ENCODE results near the gene DRC7. TPM values are rescaled to one million over a fixed set of nuclear protein-coding genes. Genes with fewer than 3 reads are reported as not detected.

DRC7 gene
- total and polyA plus RNA-seq, 2 donors: 0.32 to 0.33 TPM

DNA sequence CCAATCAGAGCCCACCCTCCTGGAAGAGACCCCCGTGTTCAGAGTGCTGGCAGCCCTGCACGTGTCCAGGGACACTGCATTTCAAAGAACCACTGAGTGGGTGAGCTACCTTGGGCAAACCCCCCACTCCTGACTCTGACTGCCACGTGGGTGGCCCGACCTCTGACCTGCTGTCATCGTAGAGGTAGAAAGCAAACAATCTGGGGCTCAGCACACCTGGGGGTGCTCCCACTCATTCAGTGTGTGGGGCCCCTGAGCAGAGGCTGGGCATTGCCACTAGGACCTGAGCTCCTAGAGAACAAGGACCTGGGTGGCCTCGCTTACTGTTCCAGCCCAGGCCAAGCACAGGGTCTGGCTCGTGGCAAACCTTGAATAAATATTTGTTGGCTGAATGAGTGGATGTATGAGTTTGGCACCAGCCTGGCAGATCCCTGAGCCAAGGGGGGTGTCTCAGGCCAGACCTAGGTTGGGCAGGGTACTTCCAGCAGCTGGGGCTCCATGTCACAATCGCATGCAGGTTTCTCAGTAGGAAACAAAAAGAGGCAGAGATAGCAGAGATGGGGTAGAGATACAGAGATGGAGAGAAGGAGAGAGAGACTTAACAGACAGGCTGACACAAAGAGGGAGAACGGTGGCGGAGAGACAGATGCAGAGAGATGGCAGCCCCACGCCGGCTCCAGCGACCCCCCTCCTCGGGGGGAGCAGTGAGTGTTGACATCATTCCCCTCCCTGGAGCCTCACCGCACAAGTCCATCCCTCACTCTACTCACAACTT is 5.4 kb upstream of the DRC7 start:
- no peaks in the 10 kb centered on the region for H3K27me3 ChIP-seq (ENCODE audit: control insufficient read depth in 2 of 2, insufficient read depth in 1 of 2, low read length in 1 of 2)
- peak overlapping the region; percentile 61 to 94 for H3K27ac ChIP-seq (ENCODE audit: low read depth in 1 of 2, low read length in 1 of 2)
- peak overlapping the region; percentile 15 to 42 for H3K4me3 ChIP-seq (ENCODE audit: low read length in 2 of 2)
- peak in 4 of 9 donors; percentile 4 to 29 (median 16) for DNase-seq (ENCODE audit: low read depth in 6 of 9, low spot score in 9 of 9)
- no peaks in the 10 kb centered on the region for H3K36me3 ChIP-seq (ENCODE audit: control insufficient read depth in 2 of 2, insufficient read depth in 2 of 2, low read length in 1 of 2)
- H3K9me3 ChIP-seq (ENCODE audit: control insufficient read depth in 2 of 2, insufficient read depth in 1 of 2, low read length in 1 of 2): peaks cover 0 to 10% of the 10 kb centered on the region in 2 donors
- WGBS: 21% methylated on average over 15 of the region's 15 CpGs
- peaks cover 11 to 35% of the 10 kb centered on the region in 2 donors for H3K4me1 ChIP-seq (ENCODE audit: control insufficient read depth in 2 of 2, insufficient read depth in 2 of 2, low read length in 2 of 2)

DNA sequence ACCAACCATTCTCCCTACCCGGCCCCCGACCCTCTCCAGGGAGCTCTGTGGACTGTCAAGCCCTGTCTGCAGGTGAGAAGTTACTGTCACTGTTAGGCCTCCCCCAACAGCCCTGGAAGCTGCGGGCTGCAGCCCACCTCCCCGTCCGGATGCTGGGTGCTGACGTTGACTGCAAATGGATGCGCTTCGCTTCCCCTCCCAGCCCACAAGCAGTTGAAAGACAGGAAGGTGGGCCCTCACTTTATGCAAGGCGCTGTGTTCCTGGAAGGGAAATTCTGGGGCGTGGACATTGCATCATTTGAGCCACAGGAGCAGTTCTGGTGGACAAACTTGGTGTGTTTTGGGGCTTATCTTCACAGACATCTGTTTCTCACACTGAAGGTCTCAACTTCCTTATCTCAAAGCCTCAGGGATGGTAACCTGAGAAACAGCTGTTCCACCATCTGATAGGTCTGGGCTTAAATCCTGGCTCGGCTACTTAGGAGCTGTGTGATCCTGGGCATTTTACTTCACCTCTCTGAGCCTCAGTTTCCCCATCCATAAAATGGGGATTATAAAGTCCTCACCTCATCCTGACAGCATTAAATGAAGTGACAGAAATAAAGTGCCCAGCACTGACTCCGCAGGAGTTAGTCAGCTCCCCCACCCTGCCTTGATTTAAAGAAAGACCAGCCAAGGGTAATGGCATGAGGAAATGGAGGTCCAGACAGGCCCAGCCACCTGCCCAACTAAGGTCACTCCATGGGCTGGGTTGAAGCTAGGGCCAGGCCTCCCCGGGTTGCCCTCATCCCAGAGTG is 4.6 kb upstream of the DRC7 start:
- Histone ChIP-seq H3K9me3 (ENCODE audit: control insufficient read depth in 2 of 2, insufficient read depth in 1 of 2, low read length in 1 of 2) (peaks cover 0 to 10% of the 10 kb centered on the region in 2 donors), H3K27ac (ENCODE audit: low read depth in 1 of 2, low read length in 1 of 2) (peak overlapping the region; percentile 84 to 94), H3K4me3 (ENCODE audit: low read length in 2 of 2) (peak overlapping the region; percentile 15 to 42), H3K4me1 (ENCODE audit: control insufficient read depth in 2 of 2, insufficient read depth in 2 of 2, low read length in 2 of 2) (peaks cover 14 to 43% of the 10 kb centered on the region in 2 donors), H3K27me3 (ENCODE audit: control insufficient read depth in 2 of 2, insufficient read depth in 1 of 2, low read length in 1 of 2) (no peaks in the 10 kb centered on the region), H3K36me3 (ENCODE audit: control insufficient read depth in 2 of 2, insufficient read depth in 2 of 2, low read length in 1 of 2) (no peaks in the 10 kb centered on the region)
- 14% methylated on average over 13 of the region's 13 CpGs for WGBS
- peak; percentile 55 to 92 (median 76) for DNase-seq (ENCODE audit: low read depth in 6 of 9, low spot score in 9 of 9)

DNA sequence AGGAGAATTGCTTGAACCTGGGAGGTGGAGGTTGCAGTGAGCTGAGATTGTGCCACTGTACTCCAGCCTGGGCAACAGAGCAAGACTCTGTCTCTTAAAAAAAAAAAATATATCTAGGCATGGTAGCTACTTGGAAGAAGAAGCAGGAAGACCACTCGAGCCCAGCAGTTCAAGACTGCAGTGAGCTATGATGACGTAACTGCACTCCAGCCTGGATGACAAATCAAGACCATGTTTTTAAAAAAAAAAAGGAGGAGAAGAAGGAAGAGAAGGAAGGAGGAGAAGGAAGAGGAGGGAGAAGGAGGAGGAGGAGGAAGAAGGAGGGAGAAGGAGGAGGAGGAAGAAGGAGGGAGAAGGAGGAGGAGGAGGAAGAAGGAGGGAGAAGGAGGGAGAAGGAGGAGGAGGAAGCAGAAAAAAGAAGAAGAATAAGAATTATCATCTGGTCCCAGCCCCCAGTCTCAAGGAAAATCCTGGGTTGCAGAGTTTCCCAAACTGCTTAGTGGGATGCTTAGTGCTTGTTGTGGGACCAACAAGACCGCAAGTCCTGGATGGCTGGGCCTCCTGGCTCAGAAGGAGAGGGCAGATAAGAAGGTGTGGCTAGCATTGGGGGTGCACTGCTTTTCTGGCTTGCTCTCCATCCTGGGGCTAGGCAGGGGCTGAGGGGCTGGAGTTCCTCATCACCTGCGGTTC is 3.7 kb upstream of the DRC7 start:
- WGBS: 82% methylated on average over 4 of the region's 4 CpGs
- peaks cover 0 to 5% of the 10 kb centered on the region in 2 donors for H3K9me3 ChIP-seq (ENCODE audit: control insufficient read depth in 2 of 2, insufficient read depth in 1 of 2, low read length in 1 of 2)
- H3K27ac ChIP-seq (ENCODE audit: low read depth in 1 of 2, low read length in 1 of 2): no peak overlapping the region
- no peaks in the 10 kb centered on the region for H3K27me3 ChIP-seq (ENCODE audit: control insufficient read depth in 2 of 2, insufficient read depth in 1 of 2, low read length in 1 of 2)
- H3K4me1 ChIP-seq (ENCODE audit: control insufficient read depth in 2 of 2, insufficient read depth in 2 of 2, low read length in 2 of 2): peaks cover 18 to 48% of the 10 kb centered on the region in 2 donors
- no peak overlapping the region for H3K4me3 ChIP-seq (ENCODE audit: low read length in 2 of 2)
- DNase-seq (ENCODE audit: low read depth in 6 of 9, low spot score in 9 of 9): no peak
- H3K36me3 ChIP-seq (ENCODE audit: control insufficient read depth in 2 of 2, insufficient read depth in 2 of 2, low read length in 1 of 2): no peaks in the 10 kb centered on the region

DNA sequence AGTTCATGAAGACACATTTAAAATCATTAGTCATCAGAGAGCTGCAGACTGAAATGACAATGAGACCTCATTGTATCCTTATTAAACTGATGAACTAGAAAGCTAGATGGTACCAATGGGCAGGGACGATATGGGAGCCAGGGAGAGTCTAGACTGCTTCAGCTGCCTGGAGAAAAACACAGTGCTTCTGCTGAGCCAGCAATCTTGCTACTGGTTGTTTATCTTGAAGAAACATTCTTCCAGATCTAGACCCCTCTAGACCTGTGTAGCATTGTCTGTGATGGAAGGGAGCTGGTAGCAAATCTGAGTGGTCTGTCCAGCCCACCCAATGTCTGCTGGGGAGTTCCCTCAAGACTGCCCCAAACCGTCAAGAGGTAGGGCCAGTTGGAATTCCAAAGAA is 2.0 kb upstream of the DRC7 start:
- no peak overlapping the region for H3K27ac ChIP-seq (ENCODE audit: low read depth in 1 of 2, low read length in 1 of 2)
- no peak overlapping the region for H3K4me3 ChIP-seq (ENCODE audit: low read length in 2 of 2)
- no peaks in the 10 kb centered on the region for H3K36me3 ChIP-seq (ENCODE audit: control insufficient read depth in 2 of 2, insufficient read depth in 2 of 2, low read length in 1 of 2)
- peaks cover 18 to 46% of the 10 kb centered on the region in 2 donors for H3K4me1 ChIP-seq (ENCODE audit: control insufficient read depth in 2 of 2, insufficient read depth in 2 of 2, low read length in 2 of 2)
- H3K9me3 ChIP-seq (ENCODE audit: control insufficient read depth in 2 of 2, insufficient read depth in 1 of 2, low read length in 1 of 2): peaks cover 0 to 5% of the 10 kb centered on the region in 2 donors
- DNase-seq (ENCODE audit: low read depth in 6 of 9, low spot score in 9 of 9): no peak
- 90% methylated on average over 2 of the region's 2 CpGs for WGBS
- no peaks in the 10 kb centered on the region for H3K27me3 ChIP-seq (ENCODE audit: control insufficient read depth in 2 of 2, insufficient read depth in 1 of 2, low read length in 1 of 2)

DNA sequence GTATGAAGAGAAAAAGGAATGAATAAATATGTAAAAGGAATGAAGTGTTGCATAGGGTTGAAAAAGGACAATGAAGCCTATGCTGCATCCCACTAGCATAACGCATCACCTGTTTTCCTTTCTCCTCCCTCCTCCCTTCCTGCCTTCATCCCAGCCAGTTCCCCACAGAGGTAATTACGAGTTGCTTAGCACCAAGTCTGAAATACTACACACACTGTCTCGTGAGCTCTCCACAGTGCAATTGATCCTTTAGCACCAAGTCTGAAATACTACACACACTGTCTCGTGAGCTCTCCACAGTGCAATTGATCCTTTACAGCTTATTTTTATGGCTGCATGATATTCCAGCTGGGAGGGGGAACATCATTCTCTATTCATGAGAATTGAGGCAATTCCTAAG is 1.1 kb upstream of the DRC7 start:
- DNase-seq (ENCODE audit: low read depth in 6 of 9, low spot score in 9 of 9): no peak
- Histone ChIP-seq H3K36me3 (ENCODE audit: control insufficient read depth in 2 of 2, insufficient read depth in 2 of 2, low read length in 1 of 2) (no peaks in the 10 kb centered on the region), H3K4me3 (ENCODE audit: low read length in 2 of 2) (no peak overlapping the region), H3K9me3 (ENCODE audit: control insufficient read depth in 2 of 2, insufficient read depth in 1 of 2, low read length in 1 of 2) (peaks cover 0 to 5% of the 10 kb centered on the region in 2 donors), H3K4me1 (ENCODE audit: control insufficient read depth in 2 of 2, insufficient read depth in 2 of 2, low read length in 2 of 2) (peaks cover 18 to 40% of the 10 kb centered on the region in 2 donors), H3K27ac (ENCODE audit: low read depth in 1 of 2, low read length in 1 of 2) (no peak overlapping the region), H3K27me3 (ENCODE audit: control insufficient read depth in 2 of 2, insufficient read depth in 1 of 2, low read length in 1 of 2) (no peaks in the 10 kb centered on the region)
- 92% methylated on average over 4 of the region's 4 CpGs for WGBS

DNA sequence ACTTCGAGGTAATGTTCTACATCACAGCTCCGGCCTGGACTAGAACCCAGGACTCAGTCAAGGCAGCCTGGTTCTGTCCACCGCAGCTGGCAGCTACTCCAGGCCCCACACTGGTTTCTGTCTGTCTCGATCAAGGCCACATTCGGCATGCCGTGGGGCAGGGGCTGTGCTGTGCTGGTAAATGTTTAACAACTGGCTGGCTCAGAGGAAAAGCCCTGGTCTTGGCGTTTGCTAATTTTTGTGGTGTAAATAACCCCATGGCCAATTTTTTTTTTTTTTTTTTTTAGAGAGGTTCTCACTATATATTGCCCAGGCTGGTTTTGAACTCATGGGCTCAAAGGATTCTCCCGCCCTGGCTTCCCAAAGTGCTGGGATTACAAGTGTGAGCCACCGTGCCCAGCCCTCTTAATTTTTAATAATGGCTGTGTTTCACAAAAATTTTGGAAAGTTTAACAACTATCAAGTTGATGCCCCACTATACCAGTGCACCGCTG is 328 bp upstream of the DRC7 start:
- no peak for DNase-seq (ENCODE audit: low read depth in 6 of 9, low spot score in 9 of 9)
- H3K4me3 ChIP-seq (ENCODE audit: low read length in 2 of 2): peak overlapping the region in 1 of 2 donors; percentile 49

DNA sequence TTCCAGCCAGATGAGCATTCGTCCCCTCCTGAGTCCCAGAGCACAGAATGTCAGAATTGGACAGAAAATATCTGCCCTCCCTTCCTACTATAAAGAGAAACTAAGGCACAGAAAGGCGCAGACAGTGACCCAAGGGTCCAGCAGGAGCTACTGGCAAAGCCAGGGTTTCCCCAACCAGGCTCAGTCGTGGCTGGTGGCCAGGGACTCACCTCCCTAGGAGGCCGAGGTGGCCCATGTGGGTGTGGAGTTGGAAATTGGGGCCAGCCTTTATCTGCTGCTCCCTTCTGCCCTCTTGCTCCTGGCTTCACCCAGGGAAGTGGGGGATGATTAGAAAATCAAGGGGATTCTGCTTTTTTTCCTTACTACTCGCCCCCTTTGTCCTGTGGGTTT is 1.1 kb downstream of the DRC7 start:
- Histone ChIP-seq H3K27ac (ENCODE audit: low read depth in 1 of 2, low read length in 1 of 2) (no peak overlapping the region), H3K4me1 (ENCODE audit: control insufficient read depth in 2 of 2, insufficient read depth in 2 of 2, low read length in 2 of 2) (peaks cover 7 to 19% of the 10 kb centered on the region in 2 donors), H3K27me3 (ENCODE audit: control insufficient read depth in 2 of 2, insufficient read depth in 1 of 2, low read length in 1 of 2) (no peaks in the 10 kb centered on the region), H3K9me3 (ENCODE audit: control insufficient read depth in 2 of 2, insufficient read depth in 1 of 2, low read length in 1 of 2) (no peaks in the 10 kb centered on the region), H3K36me3 (ENCODE audit: control insufficient read depth in 2 of 2, insufficient read depth in 2 of 2, low read length in 1 of 2) (no peaks in the 10 kb centered on the region), H3K4me3 (ENCODE audit: low read length in 2 of 2) (no peak overlapping the region)
- no peak for DNase-seq (ENCODE audit: low read depth in 6 of 9, low spot score in 9 of 9)
- 86% methylated on average over 5 of the region's 5 CpGs for WGBS

More for the DNA sequence above, 328 bp upstream of the DRC7 start:
- Histone ChIP-seq H3K36me3 (ENCODE audit: control insufficient read depth in 2 of 2, insufficient read depth in 2 of 2, low read length in 1 of 2) (no peaks in the 10 kb centered on the region), H3K27me3 (ENCODE audit: control insufficient read depth in 2 of 2, insufficient read depth in 1 of 2, low read length in 1 of 2) (no peaks in the 10 kb centered on the region), H3K9me3 (ENCODE audit: control insufficient read depth in 2 of 2, insufficient read depth in 1 of 2, low read length in 1 of 2) (peaks cover 0 to 3% of the 10 kb centered on the region in 2 donors), H3K27ac (ENCODE audit: low read depth in 1 of 2, low read length in 1 of 2) (no peak overlapping the region), H3K4me1 (ENCODE audit: control insufficient read depth in 2 of 2, insufficient read depth in 2 of 2, low read length in 2 of 2) (peaks cover 18 to 33% of the 10 kb centered on the region in 2 donors)
- 70% methylated on average over 10 of the region's 10 CpGs for WGBS

DNA sequence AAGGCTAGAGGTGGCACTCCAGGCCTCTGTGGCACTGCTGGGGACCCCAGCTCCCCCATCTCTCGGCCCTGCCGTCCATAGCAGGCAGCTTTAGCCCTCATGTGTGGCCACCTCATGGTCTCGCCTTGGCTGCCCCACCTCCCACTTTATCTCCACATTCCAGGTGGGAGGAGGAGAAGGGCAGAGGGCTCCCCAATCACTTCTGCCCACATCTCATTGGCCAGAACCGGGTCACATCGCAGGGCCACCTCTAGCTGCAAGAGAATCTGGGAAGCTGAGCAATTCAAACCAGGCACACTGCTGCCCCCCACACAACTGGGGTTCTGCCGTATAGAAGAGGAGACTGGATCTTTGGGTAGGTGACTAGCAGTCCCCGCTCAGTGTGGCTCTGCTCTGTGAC is 1.6 kb downstream of the DRC7 start:
- no peaks in the 10 kb centered on the region for H3K27me3 ChIP-seq (ENCODE audit: control insufficient read depth in 2 of 2, insufficient read depth in 1 of 2, low read length in 1 of 2)
- 93% methylated on average over 7 of the region's 7 CpGs for WGBS
- no peak overlapping the region for H3K27ac ChIP-seq (ENCODE audit: low read depth in 1 of 2, low read length in 1 of 2)
- H3K4me3 ChIP-seq (ENCODE audit: low read length in 2 of 2): no peak overlapping the region
- peaks cover 7 to 16% of the 10 kb centered on the region in 2 donors for H3K4me1 ChIP-seq (ENCODE audit: control insufficient read depth in 2 of 2, insufficient read depth in 2 of 2, low read length in 2 of 2)
- DNase-seq (ENCODE audit: low read depth in 6 of 9, low spot score in 9 of 9): no peak
- H3K36me3 ChIP-seq (ENCODE audit: control insufficient read depth in 2 of 2, insufficient read depth in 2 of 2, low read length in 1 of 2): no peaks in the 10 kb centered on the region
- H3K9me3 ChIP-seq (ENCODE audit: control insufficient read depth in 2 of 2, insufficient read depth in 1 of 2, low read length in 1 of 2): no peaks in the 10 kb centered on the region
